ENCODE measurements around the gene TTLL5.
A peak's percentile ranks its signal among the peaks of the same experiment; 100 is the strongest.
"Not testable (repeated sequence)": the region's sequence is repeated elsewhere in the genome, so short reads cannot be mapped to it uniquely, and the experiment has no call there.

Gene TTLL5

DNA sequence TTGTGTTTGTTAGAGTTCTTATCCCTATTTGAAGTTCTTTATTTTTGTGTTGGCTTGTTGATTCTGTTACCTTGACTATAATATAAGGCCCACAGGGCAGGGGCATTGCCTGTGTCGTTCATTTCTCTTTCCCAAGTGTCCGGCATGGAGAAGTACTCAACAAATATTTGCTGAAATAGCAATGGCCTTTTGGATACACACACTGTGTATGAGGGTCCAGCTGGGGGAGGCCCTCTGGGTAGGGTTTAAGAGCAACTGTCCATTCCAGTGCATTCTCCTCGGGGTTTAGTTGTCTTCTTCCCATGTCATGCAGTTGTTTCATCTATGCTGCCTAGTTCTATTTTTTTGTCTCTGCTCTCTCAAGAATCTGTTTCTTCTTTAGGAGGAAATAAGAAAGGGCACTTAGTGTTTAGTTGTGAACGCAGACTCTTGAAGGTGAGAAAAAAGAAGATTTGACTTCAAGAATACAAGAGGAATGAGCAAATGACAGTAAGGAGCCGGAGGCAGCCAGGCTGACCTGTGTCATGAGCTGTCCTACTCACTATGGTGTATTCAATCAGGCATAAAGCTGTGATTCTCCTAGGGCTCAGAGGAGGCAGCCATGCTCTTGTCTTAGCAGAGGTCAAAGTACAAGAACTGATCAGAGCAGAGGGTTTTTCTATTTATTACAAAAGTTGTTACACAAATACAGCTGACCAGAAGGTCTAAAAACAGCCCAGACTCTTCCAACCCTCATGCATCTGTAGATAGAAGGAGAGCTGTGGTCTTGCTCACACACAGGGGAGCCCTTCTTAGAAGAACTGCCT, 10.6 kb upstream of the TTLL5 start:
- DNase-seq (ENCODE audit: low spot score), result no peak

GRCh38 chr14:75653563-75653962, 7.5 kb upstream of the TTLL5 start:
- DNase-seq (ENCODE audit: low spot score), result no peak

DNA sequence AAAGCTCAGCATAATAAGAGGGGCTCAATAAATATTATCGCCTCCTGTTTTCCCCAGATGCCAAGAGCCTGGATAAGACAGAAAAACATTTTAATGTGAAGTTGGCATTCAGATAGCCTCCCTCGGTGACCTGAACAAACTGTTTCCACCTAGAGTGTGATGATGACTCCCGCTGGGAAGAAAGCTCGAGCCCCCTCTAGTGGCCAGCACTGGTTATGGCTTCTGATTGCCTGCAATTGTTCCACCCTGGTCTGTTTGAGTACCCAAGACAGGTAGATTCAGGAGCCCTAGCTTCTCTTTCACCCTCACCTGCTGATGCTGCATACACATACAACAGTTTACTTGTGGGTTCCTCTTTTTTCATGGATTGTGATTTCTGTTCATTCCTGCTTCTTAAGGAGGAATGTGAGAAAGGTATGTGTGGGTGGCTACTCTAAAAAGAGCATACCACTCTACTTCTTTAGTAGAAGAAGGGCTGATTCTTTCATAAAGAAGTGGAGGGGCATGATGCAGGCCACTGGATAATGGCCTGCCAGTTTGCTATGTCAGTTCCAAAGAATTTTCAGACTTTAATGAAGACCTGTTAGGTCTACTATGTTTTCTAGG, 6.8 kb upstream of the TTLL5 start:
- peak; percentile 71 for DNase-seq (ENCODE audit: low spot score)

DNA sequence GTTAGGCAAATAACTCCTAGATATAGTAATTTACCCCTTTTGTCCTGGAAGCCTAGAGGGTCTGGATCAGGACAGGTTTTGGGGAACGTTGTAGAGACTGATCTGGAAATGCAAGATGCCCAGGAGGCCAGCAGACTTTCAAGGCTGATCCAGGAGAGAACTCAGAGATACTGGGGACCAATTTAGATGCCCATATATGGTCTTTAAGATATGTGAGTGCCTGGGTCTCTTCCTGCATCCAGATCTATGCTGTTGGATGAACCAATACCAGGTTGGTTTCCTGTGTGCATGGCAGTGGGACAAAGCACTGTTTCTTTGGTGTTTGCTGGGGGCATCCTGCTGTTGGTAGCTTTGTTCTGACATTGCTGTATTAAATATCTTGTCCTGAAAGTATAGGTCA, 5.8 kb upstream of the TTLL5 start:
- no peak for DNase-seq (ENCODE audit: low spot score)

- DNase-seq (ENCODE audit: low spot score), result no peak
Measured at GRCh38 chr14:75657331-75657730, 3.7 kb upstream of the TTLL5 start.

GRCh38 chr14:75658957-75659356, 2.1 kb upstream of the TTLL5 start:
- no peak for DNase-seq (ENCODE audit: low spot score)

GRCh38 chr14:75660238-75660629, 812 bp upstream of the TTLL5 start:
- DNase-seq (ENCODE audit: low spot score), result no peak

- no peak for DNase-seq (ENCODE audit: low spot score)
Measured at GRCh38 chr14:75661499-75661814, 411 bp downstream of the TTLL5 start.

DNA sequence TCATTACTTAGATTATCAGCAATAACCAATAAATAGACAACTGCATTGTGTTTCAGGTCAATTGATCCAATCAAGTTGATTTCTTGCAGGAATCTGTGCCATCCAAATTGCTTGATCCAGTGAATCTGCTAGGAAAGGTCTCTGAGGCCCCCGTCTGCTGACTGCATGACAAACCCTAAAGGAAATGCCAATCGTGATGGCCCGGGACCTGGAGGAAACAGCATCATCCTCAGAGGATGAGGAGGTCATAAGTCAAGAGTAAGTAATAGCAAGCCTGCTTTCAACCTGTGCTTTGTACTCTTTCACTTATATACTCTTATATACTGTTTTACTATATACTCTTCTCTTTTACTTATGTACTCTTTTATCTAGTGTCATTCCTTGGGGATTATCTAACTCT, 1.9 kb downstream of the TTLL5 start:
- no peak for DNase-seq (ENCODE audit: low spot score)

- DNase-seq (ENCODE audit: low spot score), result peak; percentile 58
Measured at GRCh38 chr14:75667099-75667765, 6.2 kb downstream of the TTLL5 start.

- no peak for DNase-seq (ENCODE audit: low spot score)
Measured at GRCh38 chr14:75672605-75673192, 11.7 kb downstream of the TTLL5 start.

GRCh38 chr14:75673345-75674035, 12.4 kb downstream of the TTLL5 start:
- DNase-seq (ENCODE audit: low spot score), result no peak

- DNase-seq (ENCODE audit: low spot score), result no peak
Measured at GRCh38 chr14:75675265-75675960, 14.4 kb downstream of the TTLL5 start.

DNA sequence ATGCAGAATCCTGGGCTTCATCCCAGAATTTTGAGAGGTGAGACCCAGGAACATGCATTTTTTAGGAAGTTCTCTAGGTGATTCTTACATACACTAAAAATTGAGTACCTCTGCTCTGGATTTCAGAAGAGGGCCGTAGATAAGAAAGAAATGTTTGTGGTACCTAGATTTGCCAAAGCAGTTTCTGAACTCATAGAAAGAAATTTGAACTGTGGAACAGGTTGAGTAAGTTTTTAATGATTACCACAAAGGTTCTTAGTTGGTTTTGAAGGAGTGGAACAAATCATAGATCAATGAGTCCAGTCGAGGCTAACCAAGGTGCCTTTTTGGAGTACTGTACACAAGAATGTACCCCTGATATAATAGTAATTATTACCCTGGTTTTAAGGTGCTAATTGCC, 24.9 kb downstream of the TTLL5 start:
- no peak for DNase-seq (ENCODE audit: low spot score)

GRCh38 chr14:75689012-75689411, 28.0 kb downstream of the TTLL5 start:
- no peak for DNase-seq (ENCODE audit: low spot score)

DNA sequence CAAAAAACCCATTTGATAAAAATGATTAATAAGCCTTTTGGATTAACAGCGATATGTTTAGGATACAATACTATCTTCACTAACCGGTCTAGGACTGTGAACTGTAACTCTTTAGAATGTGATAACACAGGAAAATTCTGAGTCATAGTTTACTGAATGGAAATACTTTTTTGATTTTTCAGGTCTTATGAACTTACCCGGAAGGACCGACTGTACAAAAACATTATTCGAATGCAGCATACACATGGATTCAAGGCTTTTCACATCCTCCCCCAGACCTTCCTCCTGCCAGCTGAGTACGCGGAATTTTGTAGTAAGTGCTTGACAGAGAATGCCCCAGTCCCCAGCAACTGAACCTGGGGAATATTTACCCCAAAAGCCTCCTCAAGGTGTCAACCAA, 29.0 kb downstream of the TTLL5 start:
- no peak for DNase-seq (ENCODE audit: low spot score)

GRCh38 chr14:75695025-75695424, 34.0 kb downstream of the TTLL5 start:
- not testable (repeated sequence) for DNase-seq (ENCODE audit: low spot score)

- DNase-seq (ENCODE audit: low spot score), result peak; percentile 73
Measured at GRCh38 chr14:75697386-75697785, 36.3 kb downstream of the TTLL5 start.

GRCh38 chr14:75697918-75698317, 36.9 kb downstream of the TTLL5 start:
- no peak for DNase-seq (ENCODE audit: low spot score)

DNA sequence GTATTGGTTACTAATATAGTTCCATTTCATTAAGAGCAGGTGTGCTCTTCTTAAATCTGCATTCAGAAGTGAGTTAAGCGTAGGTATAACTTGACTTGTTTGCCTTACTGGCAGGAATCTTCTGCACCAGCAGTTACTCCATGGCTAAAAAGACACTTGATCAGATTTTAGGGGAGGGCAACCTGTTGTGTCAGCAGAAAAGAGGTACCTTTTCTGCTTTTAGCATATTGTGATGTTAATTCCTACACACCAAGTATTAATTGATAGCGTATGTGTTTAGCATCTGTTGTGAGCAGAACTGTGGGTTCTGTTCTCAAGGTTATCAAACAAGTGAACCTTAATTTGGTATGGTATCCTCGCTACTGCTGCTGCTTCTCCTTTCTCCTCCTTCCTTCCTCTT, 38.3 kb downstream of the TTLL5 start:
- no peak for DNase-seq (ENCODE audit: low spot score)

DNA sequence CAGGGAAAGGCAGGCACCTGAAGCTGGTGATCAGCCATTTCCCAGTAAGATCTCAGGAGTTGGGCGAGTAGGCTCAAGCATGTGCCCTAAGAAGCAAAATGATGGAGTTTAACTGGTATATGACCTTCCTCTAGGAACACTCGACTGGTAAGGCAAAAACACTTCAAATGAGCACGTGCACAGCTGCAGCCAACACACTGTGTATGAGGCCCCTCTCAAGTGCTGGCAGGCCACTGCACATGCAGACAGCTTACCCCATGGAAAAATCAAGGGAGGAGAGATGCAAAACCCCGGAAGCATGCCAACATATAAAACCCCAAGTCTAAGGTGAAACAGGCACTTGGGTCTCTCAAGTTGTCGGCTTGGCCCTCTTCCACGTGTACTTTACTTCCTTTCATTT, 39.2 kb downstream of the TTLL5 start:
- DNase-seq (ENCODE audit: low spot score), result no peak

DNA sequence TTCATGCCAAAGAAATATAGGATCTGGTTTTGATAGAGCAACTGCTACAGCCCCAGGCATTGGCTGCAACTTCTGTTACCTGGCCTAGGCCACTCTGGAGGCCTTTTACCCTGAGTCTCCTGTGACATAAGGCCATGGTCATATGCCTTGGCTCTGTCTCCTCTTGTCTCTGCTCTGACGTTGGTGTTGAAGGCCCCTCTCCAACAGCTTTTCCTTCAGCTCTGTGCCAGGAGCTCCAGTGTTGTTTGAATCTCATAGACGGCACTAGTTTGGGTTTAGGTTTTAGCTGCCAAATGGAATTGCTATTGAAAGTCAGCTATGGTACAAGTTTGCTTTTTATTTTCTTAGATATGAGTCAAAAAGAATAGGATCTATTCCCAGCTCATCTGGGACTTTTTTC, 41.1 kb downstream of the TTLL5 start:
- DNase-seq (ENCODE audit: low spot score), result no peak
